H9 (cell line): ENCODE measurements around the gene TMEM81. TPM values are rescaled to one million over a fixed set of nuclear protein-coding genes. Genes with fewer than 3 reads are reported as not detected.

Source experiments
- DNase-seq: peaks from one replicate; pipeline ENCODE4 v3.0.0-alpha.2; 2017
- H2AFZ ChIP-seq: one replicate; pipeline ENCODE4 v1.6.1; 2013; ENCODE audit warnings: mild to moderate bottlenecking, low read length, control low read depth, moderate library complexity
- H2AK5ac ChIP-seq: 2 replicates; pipeline ENCODE4 v1.6.1; 2013; ENCODE audit warnings: low read length, control low read depth, mixed read lengths; ENCODE audit not compliant: insufficient read length
- H2BK120ac ChIP-seq: one replicate; pipeline ENCODE4 v1.6.1; 2013; ENCODE audit warnings: low read depth, mild to moderate bottlenecking, low read length, control low read depth, inconsistent platforms; ENCODE audit not compliant: poor library complexity, severe bottlenecking
- H2BK12ac ChIP-seq: 2 replicates; pipeline ENCODE4 v1.6.1; 2013; ENCODE audit warnings: low read length, control low read depth, mixed read lengths, low read depth; ENCODE audit not compliant: insufficient read length
- H2BK15ac ChIP-seq: 2 replicates; pipeline ENCODE4 v1.6.1; 2013; ENCODE audit warnings: low read depth, low read length, control low read depth
- H2BK20ac ChIP-seq: one replicate; pipeline ENCODE4 v1.6.1; 2013; ENCODE audit warnings: low read depth, mild to moderate bottlenecking, low read length, control low read depth, inconsistent platforms; ENCODE audit not compliant: poor library complexity, severe bottlenecking
- H2BK5ac ChIP-seq: 2 replicates; pipeline ENCODE4 v1.6.1; 2013; ENCODE audit warnings: low read length, control low read depth, mixed read lengths; ENCODE audit not compliant: insufficient read length
- H3K14ac ChIP-seq: 2 replicates; pipeline ENCODE4 v1.6.1; 2013; ENCODE audit warnings: low read length, control low read depth; ENCODE audit not compliant: insufficient read depth
- H3K18ac ChIP-seq: 2 replicates; pipeline ENCODE4 v1.6.1; 2013; ENCODE audit warnings: low read depth, mild to moderate bottlenecking, mixed read lengths, low read length, control low read depth; ENCODE audit not compliant: insufficient read length
- H3K23ac ChIP-seq: 2 replicates; pipeline ENCODE4 v1.6.1; 2013; ENCODE audit warnings: low read length, control low read depth, mixed read lengths, low read depth; ENCODE audit not compliant: insufficient read length
- H3K23me2 ChIP-seq: 2 replicates; pipeline ENCODE4 v1.6.1; 2013; ENCODE audit warnings: low read depth, mild to moderate bottlenecking, mixed read lengths, low read length, control low read depth; ENCODE audit not compliant: insufficient read length, poor library complexity, severe bottlenecking
- H3K27ac ChIP-seq: 2 replicates; pipeline ENCODE4 v1.5.1; 2013; ENCODE audit warnings: low read length, control low read depth, mixed read lengths, low read depth; ENCODE audit not compliant: insufficient read length
- H3K27me3 ChIP-seq: 2 replicates; pipeline ENCODE4 v1.6.1; 2013; ENCODE audit warnings: low read length, control low read depth, inconsistent platforms; ENCODE audit not compliant: insufficient read depth
- H3K4ac ChIP-seq: 2 replicates; pipeline ENCODE4 v1.6.1; 2013; ENCODE audit warnings: low read depth, mild to moderate bottlenecking, control low read depth, inconsistent platforms, low read length, moderate library complexity
- H3K4me1 ChIP-seq: 2 replicates; pipeline ENCODE4 v1.6.1; 2013; ENCODE audit warnings: low read length, control low read depth, inconsistent platforms; ENCODE audit not compliant: insufficient read depth
- H3K4me2 ChIP-seq: 2 replicates; pipeline ENCODE4 v1.6.1; 2013; ENCODE audit warnings: low read length, control low read depth, mixed read lengths; ENCODE audit not compliant: insufficient read length, insufficient read depth
- H3K56ac ChIP-seq: 2 replicates; pipeline ENCODE4 v1.6.1; 2013; ENCODE audit warnings: low read depth, mild to moderate bottlenecking, mixed read lengths, low read length, control low read depth; ENCODE audit not compliant: insufficient read length
- H3K79me1 ChIP-seq: 2 replicates; pipeline ENCODE4 v1.6.1; 2013; ENCODE audit warnings: low read depth, mild to moderate bottlenecking, moderate library complexity, low read length, control low read depth, inconsistent platforms; ENCODE audit not compliant: insufficient read depth, poor library complexity, severe bottlenecking
- H3K79me2 ChIP-seq: 2 replicates; pipeline ENCODE4 v1.6.1; 2013; ENCODE audit warnings: low read length, control low read depth, inconsistent platforms; ENCODE audit not compliant: insufficient read depth
- H3K9ac ChIP-seq: 2 replicates; pipeline ENCODE4 v1.6.1; 2013; ENCODE audit warnings: low read length, control low read depth, mixed read lengths; ENCODE audit not compliant: insufficient read length; ENCODE audit errors: extremely low read depth
- H3K9me3 ChIP-seq: one replicate; pipeline ENCODE4 v1.6.1; 2013; ENCODE audit warnings: low read depth, low read length, inconsistent platforms; ENCODE audit not compliant: control insufficient read depth
- H3T11ph ChIP-seq: one replicate; pipeline ENCODE4 v1.6.1; 2013; ENCODE audit warnings: mild to moderate bottlenecking, low read length, control low read depth, inconsistent platforms
- H4K20me1 ChIP-seq: one replicate; pipeline ENCODE4 v1.6.1; 2013; ENCODE audit not compliant: control insufficient read depth, insufficient read length, insufficient read depth
- H4K5ac ChIP-seq: 2 replicates; pipeline ENCODE4 v1.6.1; 2013; ENCODE audit warnings: low read depth, mild to moderate bottlenecking, mixed read lengths, low read length, control low read depth; ENCODE audit not compliant: insufficient read length
- H4K8ac ChIP-seq: replicated peaks from 2 replicates; pipeline ENCODE4 v1.6.1; 2013; ENCODE audit warnings: low read length, control low read depth, mixed read lengths, low read depth; ENCODE audit not compliant: insufficient read length
- H4K91ac ChIP-seq: 2 replicates; pipeline ENCODE4 v1.6.1; 2013; ENCODE audit warnings: low read depth, mild to moderate bottlenecking, moderate library complexity, mixed read lengths, low read length, control low read depth; ENCODE audit not compliant: insufficient read length
- H3K27ac Mint-ChIP-seq, 3 experiments: 2 replicates in 2 of 3; 3 replicates in 1 of 3; pipeline ENCODE4 v1.8.0; 2020 to 2021; ENCODE audit warnings: mixed read lengths in 3 of 3, mild to moderate bottlenecking in 1 of 3, moderate library complexity in 1 of 3
- H3K27me3 Mint-ChIP-seq: 2 replicates; pipeline ENCODE4 v1.8.0; 2021; ENCODE audit warnings: low read depth, mild to moderate bottlenecking, moderate library complexity, mixed read lengths
- H3K36me3 Mint-ChIP-seq, 3 experiments: 2 replicates in 2 of 3; 3 replicates in 1 of 3; pipeline ENCODE4 v1.8.0; 2020 to 2021; ENCODE audit warnings: low read depth in 3 of 3, mixed read lengths in 3 of 3; ENCODE audit not compliant: insufficient read depth in 1 of 3
- H3K4me1 Mint-ChIP-seq, 2 experiments: 2 replicates each; pipeline ENCODE4 v1.8.0; 2020; ENCODE audit warnings: mixed read lengths in 2 of 2
- H3K4me3 Mint-ChIP-seq, 2 experiments: 2 replicates in 1 of 2; 3 replicates in 1 of 2; pipeline ENCODE4 v1.8.0; 2020 to 2021; ENCODE audit warnings: mild to moderate bottlenecking in 2 of 2, mixed read lengths in 2 of 2, moderate library complexity in 1 of 2
- H3K9me3 Mint-ChIP-seq, 2 experiments: 2 replicates in 1 of 2; 3 replicates in 1 of 2; pipeline ENCODE4 v1.8.0; 2020; ENCODE audit warnings: mild to moderate bottlenecking in 2 of 2, mixed read lengths in 2 of 2, moderate library complexity in 1 of 2
- WGBS: extraction: QIAGEN DNeasy Blood & Tissue Kit; methylation state at CpG from one replicate; pipeline ENCODE4 v1.1.7; 2013; ENCODE audit warnings: missing lambda C conversion rate, low lambda C conversion rate, mixed read lengths; ENCODE audit not compliant: insufficient read length; ENCODE audit errors: extremely low coverage; 5-methylcytosine and 5-hydroxymethylcytosine counted together
- total RNA-seq: library from RNA; stranded (reverse); gene quantifications from 2 replicates; pipeline ENCODE4 v1.2.1, GENCODE V29; 2021
- TF ChIP-seq, protein P1 (sequence below): fragments of 200-600 bp; sonication (generic); conservative IDR thresholded peaks from 3 replicates; pipeline ENCODE4 v1.8.0; 2021; ENCODE audit warnings: antibody characterized with exemption, mild to moderate bottlenecking

TMEM81 gene
- total RNA-seq, 1 experiment from 2014 or later: 3.0 TPM

DNA sequence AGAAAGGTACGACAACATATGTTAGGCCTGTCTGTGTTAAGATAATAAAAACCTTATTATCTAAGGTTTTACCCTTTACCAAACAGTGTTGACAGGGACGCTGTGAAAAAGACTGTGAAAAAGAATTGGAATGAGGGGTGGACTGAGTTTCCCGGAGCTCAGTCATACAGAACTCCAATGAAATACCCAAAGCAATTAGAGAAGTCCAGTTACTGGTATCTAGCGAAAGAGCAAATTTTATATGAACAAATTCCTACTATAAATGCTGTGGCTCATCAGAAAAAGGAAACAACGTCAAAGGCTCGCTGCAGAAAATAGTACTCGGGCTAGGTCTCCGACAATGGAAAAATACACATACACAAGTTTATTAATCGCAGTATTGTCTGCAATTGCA, 38.2 kb upstream of the TMEM81 start:
- H3K27ac Mint-ChIP-seq: peak overlapping the region; percentile 100; a peak in 6 of 7 replicates
- H3K27ac ChIP-seq: peak overlapping the region; percentile 79
- no CpG with 5 or more reads among the region's 9 CpGs for WGBS

More for the DNA sequence above, 38.2 kb upstream of the TMEM81 start:
- no peaks in the 10 kb centered on the region for H3K9me3 ChIP-seq
- peaks cover 18% of the 10 kb centered on the region in 2 experiments for H3K4me1 Mint-ChIP-seq
- no peak overlapping the region for H2AK5ac ChIP-seq
- no peaks in the 10 kb centered on the region for H3K27me3 Mint-ChIP-seq
- no peak overlapping the region for H2BK20ac ChIP-seq
- DNase-seq: no peak
- H2BK5ac ChIP-seq: no peak overlapping the region
- H3K14ac ChIP-seq: no peak overlapping the region
- no peak overlapping the region for H2BK120ac ChIP-seq
- peak overlapping the region; percentile 98 for H3K4me2 ChIP-seq
- peaks cover 18% of the 10 kb centered on the region; the same call in 1 of the 2 replicates for H3K79me2 ChIP-seq
- no peaks in the 10 kb centered on the region for H3K9me3 Mint-ChIP-seq
- peak overlapping the region; percentile 63 for H3K9ac ChIP-seq
- H3K79me1 ChIP-seq: peaks cover 4% of the 10 kb centered on the region
- no peak overlapping the region for H3K56ac ChIP-seq
- H3K4me3 Mint-ChIP-seq: peak overlapping the region; percentile 100
- TF ChIP-seq, protein P1, sequence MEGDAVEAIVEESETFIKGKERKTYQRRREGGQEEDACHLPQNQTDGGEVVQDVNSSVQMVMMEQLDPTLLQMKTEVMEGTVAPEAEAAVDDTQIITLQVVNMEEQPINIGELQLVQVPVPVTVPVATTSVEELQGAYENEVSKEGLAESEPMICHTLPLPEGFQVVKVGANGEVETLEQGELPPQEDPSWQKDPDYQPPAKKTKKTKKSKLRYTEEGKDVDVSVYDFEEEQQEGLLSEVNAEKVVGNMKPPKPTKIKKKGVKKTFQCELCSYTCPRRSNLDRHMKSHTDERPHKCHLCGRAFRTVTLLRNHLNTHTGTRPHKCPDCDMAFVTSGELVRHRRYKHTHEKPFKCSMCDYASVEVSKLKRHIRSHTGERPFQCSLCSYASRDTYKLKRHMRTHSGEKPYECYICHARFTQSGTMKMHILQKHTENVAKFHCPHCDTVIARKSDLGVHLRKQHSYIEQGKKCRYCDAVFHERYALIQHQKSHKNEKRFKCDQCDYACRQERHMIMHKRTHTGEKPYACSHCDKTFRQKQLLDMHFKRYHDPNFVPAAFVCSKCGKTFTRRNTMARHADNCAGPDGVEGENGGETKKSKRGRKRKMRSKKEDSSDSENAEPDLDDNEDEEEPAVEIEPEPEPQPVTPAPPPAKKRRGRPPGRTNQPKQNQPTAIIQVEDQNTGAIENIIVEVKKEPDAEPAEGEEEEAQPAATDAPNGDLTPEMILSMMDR: peak; percentile 12; the same call in 1 of the 3 replicates
- H3K23ac ChIP-seq: no peak overlapping the region
- no peak overlapping the region for H3K4ac ChIP-seq
- no peaks in the 10 kb centered on the region for H3K4me1 ChIP-seq
- H2BK15ac ChIP-seq: no peak overlapping the region
- no peak overlapping the region for H4K91ac ChIP-seq
- peaks cover 7% of the 10 kb centered on the region for H3K23me2 ChIP-seq
- H3K27me3 ChIP-seq: no peaks in the 10 kb centered on the region
- H4K20me1 ChIP-seq: no peaks in the 10 kb centered on the region
- no peak overlapping the region for H2BK12ac ChIP-seq
- H4K8ac ChIP-seq: no peak overlapping the region
- H4K5ac ChIP-seq: no peak overlapping the region
- H2AFZ ChIP-seq: peak overlapping the region; percentile 22
- peaks cover 3 to 12% (median 9%) of the 10 kb centered on the region in 3 experiments; a peak in 6 of 7 replicates for H3K36me3 Mint-ChIP-seq
- no peak overlapping the region for H3K18ac ChIP-seq
- no peak overlapping the region for H3T11ph ChIP-seq
